ENCODE results near the gene SLC35G6.

Gene SLC35G6

GRCh38 chr17:7508145-7508544, 26.9 kb downstream of the SLC35G6 start:
- DNase-seq, result no peak

GRCh38 chr17:7508846-7509245, 27.6 kb downstream of the SLC35G6 start:
- no peak for DNase-seq

- no peak for DNase-seq
These were observed 28.7 kb downstream of the SLC35G6 start for GRCh38 chr17:7509937-7510336.

- DNase-seq, result no peak
These were observed 29.9 kb downstream of the SLC35G6 start for GRCh38 chr17:7511108-7511507.

GRCh38 chr17:7512105-7512504, 30.9 kb downstream of the SLC35G6 start:
- no peak for DNase-seq

GRCh38 chr17:7512824-7513540, 31.7 kb downstream of the SLC35G6 start:
- no peak for DNase-seq

GRCh38 chr17:7513850-7514419, 32.7 kb downstream of the SLC35G6 start:
- DNase-seq, result no peak

GRCh38 chr17:7515911-7516610, 34.8 kb downstream of the SLC35G6 start:
- no peak for DNase-seq

GRCh38 chr17:7523033-7523432, 41.8 kb downstream of the SLC35G6 start:
- DNase-seq, result no peak

GRCh38 chr17:7528842-7529241, 47.6 kb downstream of the SLC35G6 start:
- no peak for DNase-seq

GRCh38 chr17:7530023-7530900, 49.0 kb downstream of the SLC35G6 start:
- no peak for DNase-seq
